Activated B cell treated with CpG ODN at 0.5 μM for 24 hours (primary cell): ENCODE results near the gene ITGBL1. TPM values are rescaled to one million over a fixed set of nuclear protein-coding genes. Genes with fewer than 3 reads are reported as not detected.

Experiments
- ATAC-seq: fragments of 200-7000 bp; cut with Tn5 transposase; one replicate; pipeline ENCODE4 v1.10.0; 2021; ENCODE audit warnings: low read depth, mild to moderate bottlenecking, moderate library complexity
- CTCF ChIA-PET: fragments of 350-600 bp; sonication (Branson Sonifier 250); formaldehyde crosslinking; loops from one replicate; lab custom pipeline; 2021; ENCODE audit warnings: antibody characterized with exemption; lab: Charles Lee
- POLR2A ChIA-PET: fragments of 350-600 bp; sonication (Branson Sonifier 250); formaldehyde crosslinking; loops from one replicate; lab custom pipeline; 2021; ENCODE audit warnings: antibody characterized with exemption; lab: Charles Lee
- DNase-seq: peaks from one replicate; pipeline ENCODE4 v3.0.0; 2022
- H3K27ac Mint-ChIP-seq: one replicate; pipeline ENCODE4 v1.8.0; 2020; ENCODE audit warnings: mixed read lengths
- H3K27me3 Mint-ChIP-seq: one replicate; pipeline ENCODE4 v1.8.0; 2021; ENCODE audit warnings: mixed read lengths
- H3K36me3 Mint-ChIP-seq: one replicate; pipeline ENCODE4 v1.8.0; 2021; ENCODE audit warnings: low read depth, mixed read lengths
- H3K4me1 Mint-ChIP-seq: one replicate; pipeline ENCODE4 v1.8.0; 2021; ENCODE audit warnings: mixed read lengths
- H3K4me3 Mint-ChIP-seq: one replicate; pipeline ENCODE4 v1.8.0; 2020; ENCODE audit warnings: mild to moderate bottlenecking, mixed read lengths
- H3K9me3 Mint-ChIP-seq: one replicate; pipeline ENCODE4 v1.8.0; 2020; ENCODE audit warnings: mixed read lengths
- CTCF ChIP-seq: fragments of 200-600 bp; IDR thresholded peaks from one replicate; pipeline ENCODE4 v1.8.0; 2022; ENCODE audit warnings: antibody characterized with exemption, mild to moderate bottlenecking
- intact Hi-C: fragments of 100-400 bp; cut with micrococcal nuclease; formaldehyde crosslinking; loops from one replicate; pipeline ENCODE4 v1.15.1; 2024
- total RNA-seq: library from RNA; stranded (reverse); gene quantifications from 2 replicates; pipeline ENCODE4 v1.2.3, GENCODE V29; 2022

Gene ITGBL1
- total RNA-seq, 1 donor from 2014 or later: not detected

GRCh38 chr13:101749584-101749983, 297.1 kb downstream of the ITGBL1 start:
- Mint-ChIP-seq H3K27ac (no peak overlapping the region), H3K9me3 (no peaks in the 10 kb centered on the region), H3K36me3 (no peaks in the 10 kb centered on the region), H3K4me3 (no peak overlapping the region), H3K4me1 (no peaks in the 10 kb centered on the region), H3K27me3 (peaks cover 5% of the 10 kb centered on the region)
- DNase-seq: no peak
- intact Hi-C loops: no loop called here
- ATAC-seq: no peak
- CTCF ChIA-PET: no interaction called here
- POLR2A ChIA-PET: no interaction called here
- no peak for TF ChIP-seq CTCF

- intact Hi-C loops: no loop called here
- H3K4me3 Mint-ChIP-seq: no peak overlapping the region
- TF ChIP-seq CTCF: no peak
- H3K36me3 Mint-ChIP-seq: no peaks in the 10 kb centered on the region
- no peaks in the 10 kb centered on the region for H3K4me1 Mint-ChIP-seq
- ChIA-PET POLR2A (no interaction called here), CTCF (no interaction called here)
- no peak overlapping the region for H3K27ac Mint-ChIP-seq
- H3K27me3 Mint-ChIP-seq: peaks cover 5% of the 10 kb centered on the region
- ATAC-seq (no peak), DNase-seq (no peak)
- no peaks in the 10 kb centered on the region for H3K9me3 Mint-ChIP-seq
Observed at GRCh38 chr13:101751488-101751887, 299.0 kb downstream of the ITGBL1 start.

- TF ChIP-seq CTCF: no peak
- no peaks in the 10 kb centered on the region for H3K36me3 Mint-ChIP-seq
- H3K27ac Mint-ChIP-seq: no peak overlapping the region
- H3K4me1 Mint-ChIP-seq: no peaks in the 10 kb centered on the region
- POLR2A ChIA-PET: no interaction called here
- CTCF ChIA-PET: no interaction called here
- DNase-seq (no peak), ATAC-seq (no peak)
- H3K4me3 Mint-ChIP-seq: no peak overlapping the region
- no peaks in the 10 kb centered on the region for H3K9me3 Mint-ChIP-seq
- intact Hi-C loops: no loop called here
- peaks cover 3% of the 10 kb centered on the region for H3K27me3 Mint-ChIP-seq
Observed at GRCh38 chr13:101752432-101752831, 300.0 kb downstream of the ITGBL1 start.

GRCh38 chr13:101755228-101755887, 302.9 kb downstream of the ITGBL1 start:
- CTCF ChIA-PET: interaction anchor here (2.1 kb wide), 1 partner anchor 610 kb away, joined by 6 read pairs; no protein-coding TSS in a partner anchor
- Mint-ChIP-seq H3K9me3 (no peaks in the 10 kb centered on the region), H3K36me3 (no peaks in the 10 kb centered on the region), H3K27me3 (no peaks in the 10 kb centered on the region), H3K4me3 (no peak overlapping the region), H3K27ac (no peak overlapping the region), H3K4me1 (no peaks in the 10 kb centered on the region)
- ATAC-seq (no peak), DNase-seq (no peak)
- intact Hi-C loops: no loop called here
- POLR2A ChIA-PET: no interaction called here
- TF ChIP-seq CTCF: no peak

- no peak for ATAC-seq
- H3K4me1 Mint-ChIP-seq: no peaks in the 10 kb centered on the region
- H3K27me3 Mint-ChIP-seq: no peaks in the 10 kb centered on the region
- no peak for DNase-seq
- TF ChIP-seq CTCF: no peak
- intact Hi-C loops: loop anchor here (1.0 kb wide), 2 partner anchors 243 to 612 kb away; no protein-coding TSS in a partner anchor
- no peak overlapping the region for H3K4me3 Mint-ChIP-seq
- ChIA-PET CTCF (interaction anchor here (1.0 to 2.0 kb wide), 6 partner anchors 241 to 613 kb away, joined by 3 to 11 read pairs (median 6); no protein-coding TSS in a partner anchor), POLR2A (no interaction called here)
- H3K9me3 Mint-ChIP-seq: no peaks in the 10 kb centered on the region
- no peak overlapping the region for H3K27ac Mint-ChIP-seq
- no peaks in the 10 kb centered on the region for H3K36me3 Mint-ChIP-seq
Observed at GRCh38 chr13:101757446-101758039, 305.1 kb downstream of the ITGBL1 start.
